Stimulated activated CD4-positive, alpha-beta T cell treated with anti-CD3 and anti-CD28 coated beads, Interleukin-1b, Interleukin-23, amount 100 ng/mL, for 4 hours (primary cell): ENCODE measurements around the gene SPAG16.
"Not testable (repeated sequence)": the region's sequence is repeated elsewhere in the genome, so short reads cannot be mapped to it uniquely, and the experiment has no call there.

Experiments
- DNase-seq, 2 donors: peaks; one replicate each; pipeline ENCODE4 v3.0.0-alpha.2; 2020; ENCODE audit warnings: low read depth in 2 of 2

The SPAG16 gene

DNA sequence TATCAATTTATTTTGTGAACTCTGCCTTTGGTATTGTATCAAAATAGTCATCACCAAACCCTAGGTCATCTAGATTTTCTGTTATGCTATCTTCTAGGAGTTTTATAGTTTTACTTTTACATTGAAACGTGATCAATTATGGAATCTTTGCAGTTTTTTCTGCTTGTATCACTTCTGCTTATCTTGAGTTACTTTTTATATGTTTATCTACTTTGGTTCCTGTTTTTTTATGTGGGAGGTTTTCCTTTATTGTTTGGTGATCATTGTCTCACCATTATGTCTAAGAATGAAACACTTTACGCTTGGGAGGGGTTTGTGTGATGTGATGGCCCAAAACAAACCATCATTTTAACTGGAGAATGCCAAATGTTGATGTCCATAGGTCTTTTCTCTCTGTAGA, 261.2 kb downstream of the SPAG16 start:
- DNase-seq, result no peak

DNA sequence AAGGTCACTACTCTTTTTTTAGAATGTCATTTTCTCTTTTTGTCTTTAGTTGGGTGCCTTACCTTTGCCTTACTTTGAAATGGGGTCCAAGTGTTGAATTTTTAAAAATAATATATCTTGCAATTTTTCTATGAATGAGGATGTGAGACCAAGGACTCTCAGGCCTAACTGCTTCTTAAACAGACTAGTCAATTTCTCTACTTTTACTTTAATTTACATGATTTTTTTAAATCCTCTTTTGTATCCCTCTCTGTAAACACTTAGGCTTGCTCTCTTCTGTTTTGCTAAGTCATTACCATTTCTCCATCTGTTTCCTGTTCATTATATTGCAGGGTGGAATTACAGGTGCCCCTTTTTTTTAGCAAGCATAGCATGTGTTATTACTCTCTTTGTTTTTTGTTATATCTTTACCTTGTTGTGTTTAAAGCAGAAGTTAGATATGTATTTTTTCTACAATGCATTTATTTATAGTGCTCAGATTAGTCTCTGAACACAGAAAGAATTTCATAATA, 261.8 kb downstream of the SPAG16 start:
- no peak for DNase-seq

GRCh38 chr2:213551526-213551925, 267.3 kb downstream of the SPAG16 start:
- no peak for DNase-seq

- no peak for DNase-seq
Measured at GRCh38 chr2:213559053-213559452, 274.8 kb downstream of the SPAG16 start.

- DNase-seq, result no peak
Measured at GRCh38 chr2:213561759-213562158, 277.5 kb downstream of the SPAG16 start.

- DNase-seq, result no peak
Measured at GRCh38 chr2:213562539-213563180, 278.4 kb downstream of the SPAG16 start.

GRCh38 chr2:213566846-213567245, 282.6 kb downstream of the SPAG16 start:
- DNase-seq, result no peak

DNA sequence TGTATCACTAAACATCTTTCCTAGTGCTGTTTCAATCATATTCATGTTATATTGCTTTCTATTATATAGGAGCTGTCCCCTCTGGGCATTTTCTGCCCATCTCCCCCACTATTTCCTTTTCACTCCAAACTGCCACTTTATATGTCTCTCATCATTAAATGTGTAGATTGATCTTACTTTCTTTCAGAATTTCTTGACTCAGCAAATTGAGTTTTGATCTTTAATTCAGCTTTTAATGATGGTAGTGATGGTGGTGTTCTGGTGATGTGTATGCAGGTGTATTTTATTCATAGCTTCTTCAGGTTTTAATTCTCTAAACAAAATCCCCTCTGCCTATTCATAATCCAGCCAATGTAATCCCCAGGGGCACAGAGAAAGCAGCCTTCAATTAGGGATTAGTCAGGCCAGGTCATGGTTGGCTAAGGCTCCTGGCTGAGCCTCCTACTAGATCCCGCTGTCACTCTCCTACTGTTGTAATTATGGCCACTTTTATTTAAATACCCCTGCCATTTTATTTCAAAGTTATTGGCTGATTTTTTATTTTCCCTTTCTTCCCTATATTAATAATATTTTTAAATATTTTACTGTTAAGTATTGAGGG, 325.4 kb downstream of the SPAG16 start:
- DNase-seq, result no peak

GRCh38 chr2:213627054-213627710, 342.9 kb downstream of the SPAG16 start:
- DNase-seq, result no peak

GRCh38 chr2:213627835-213628460, 343.7 kb downstream of the SPAG16 start:
- no peak for DNase-seq

GRCh38 chr2:213640738-213641425, 356.6 kb downstream of the SPAG16 start:
- no peak for DNase-seq

GRCh38 chr2:213644926-213645325, 360.7 kb downstream of the SPAG16 start:
- DNase-seq, result no peak

DNA sequence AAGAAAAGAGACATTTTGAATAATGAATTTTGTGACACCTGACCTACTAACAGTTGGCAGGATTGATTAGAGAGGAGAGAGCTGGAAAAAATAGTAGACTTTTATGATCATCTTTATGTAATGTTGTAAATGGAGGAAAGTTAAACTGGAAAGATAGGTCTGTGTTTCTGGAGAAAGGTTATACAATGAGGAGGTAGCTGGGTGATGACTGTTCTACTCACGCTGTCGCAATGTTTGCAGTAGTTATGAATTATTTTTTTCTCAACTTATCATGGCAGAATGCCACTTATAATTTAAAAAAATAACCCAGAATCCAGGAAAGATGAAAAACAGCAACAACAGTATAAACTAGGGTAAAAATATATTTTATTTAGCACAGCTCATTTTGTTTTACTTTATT, 364.9 kb downstream of the SPAG16 start:
- no peak for DNase-seq

- no peak for DNase-seq
Measured at GRCh38 chr2:213664817-213665216, 380.6 kb downstream of the SPAG16 start.

- DNase-seq, result no peak
Measured at GRCh38 chr2:213669657-213670056, 385.4 kb downstream of the SPAG16 start.

GRCh38 chr2:213678437-213679218, 394.4 kb downstream of the SPAG16 start:
- no peak for DNase-seq

DNA sequence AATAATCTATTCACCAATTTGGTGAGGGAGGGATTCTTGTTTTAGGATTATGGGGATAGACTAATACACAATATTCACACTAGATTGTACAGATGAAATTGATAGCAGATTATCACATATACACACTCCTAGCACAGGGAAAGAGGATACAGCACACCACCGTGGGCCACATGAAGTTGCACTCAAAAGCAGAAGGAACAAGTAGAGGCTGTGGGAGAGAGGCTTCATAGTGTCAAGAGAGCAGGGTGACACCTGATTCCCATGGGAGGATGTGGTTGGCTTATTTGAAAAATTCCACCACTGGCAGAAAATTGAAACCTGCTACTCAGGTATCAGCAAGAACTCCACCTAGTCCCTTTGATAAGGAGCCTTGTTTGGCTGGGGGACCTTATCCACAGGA, 395.6 kb downstream of the SPAG16 start:
- no peak for DNase-seq

GRCh38 chr2:213682276-213682675, 398.0 kb downstream of the SPAG16 start:
- no peak for DNase-seq

GRCh38 chr2:213688133-213688532, 403.9 kb downstream of the SPAG16 start:
- no peak for DNase-seq

GRCh38 chr2:213688825-213689224, 404.6 kb downstream of the SPAG16 start:
- DNase-seq, result not testable (repeated sequence)

DNA sequence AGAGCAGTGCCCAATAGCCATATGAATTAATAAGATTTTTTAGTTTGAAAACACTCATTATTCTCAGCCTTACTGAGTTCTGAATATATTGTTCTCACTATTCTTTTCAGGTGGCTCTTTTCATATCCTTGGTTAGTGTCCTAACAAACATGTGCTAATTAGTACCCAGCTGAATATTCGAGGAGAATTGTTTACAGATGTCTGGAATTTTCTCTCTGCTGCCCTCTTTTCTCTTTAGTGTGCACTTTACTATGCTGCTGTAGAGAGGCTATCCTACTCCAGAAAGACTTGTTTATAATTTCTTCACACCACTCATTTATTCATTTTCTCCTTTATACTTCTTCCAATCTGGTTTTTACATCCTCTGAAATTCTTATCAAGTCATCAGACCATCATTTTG, 405.3 kb downstream of the SPAG16 start:
- DNase-seq, result no peak
